Measurements from ENCODE around the gene WDR49.

The WDR49 gene

DNA sequence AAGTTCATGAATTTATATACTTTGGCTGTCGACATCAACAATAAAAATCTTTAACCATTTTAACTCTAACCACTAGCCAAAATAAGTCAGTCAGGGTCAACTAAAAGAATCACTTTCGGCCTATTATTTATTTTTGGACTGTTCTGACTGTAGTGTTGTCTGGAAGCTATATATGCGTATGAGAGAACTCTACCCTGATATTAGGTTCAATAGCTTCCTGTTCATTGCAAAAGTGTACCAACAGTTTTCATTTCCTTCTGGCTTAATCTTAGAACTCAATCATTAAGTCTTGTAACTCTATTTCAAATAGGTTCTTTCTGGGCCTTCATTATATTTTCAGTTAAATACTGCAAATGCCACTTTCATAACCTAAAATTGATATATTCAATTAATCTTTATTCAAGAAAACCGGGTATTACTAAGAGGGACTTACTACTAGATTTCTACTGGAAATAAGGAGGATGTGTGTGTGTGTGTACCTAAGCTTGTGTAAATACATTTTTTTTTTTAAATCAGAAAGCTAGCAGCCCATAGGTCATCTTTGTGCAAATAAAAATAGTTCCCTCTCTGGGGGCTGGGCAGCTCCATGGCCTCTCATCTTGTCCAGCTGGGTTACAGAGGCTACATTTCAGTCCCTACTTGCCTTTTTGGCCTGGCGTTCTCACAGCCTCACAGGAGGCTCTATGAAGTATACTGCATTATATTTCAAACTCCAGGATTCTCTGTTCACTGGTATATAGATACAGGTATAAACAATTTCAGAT, 185.7 kb downstream of the WDR49 start:
- no peak overlapping the region for H2AFZ ChIP-seq (ENCODE audit: low read depth, low read length)
- H3K9me3 ChIP-seq (ENCODE audit: low read length), result no peaks in the 10 kb centered on the region
- no peaks in the 10 kb centered on the region for H3K27me3 ChIP-seq (ENCODE audit: insufficient read depth, low read length)
- peaks cover 2% of the 10 kb centered on the region for H3K36me3 ChIP-seq (ENCODE audit: insufficient read depth, low read length)
- H3K4me3 ChIP-seq (ENCODE audit: low read length), result no peak overlapping the region
- peaks cover 11% of the 10 kb centered on the region for H3K4me1 ChIP-seq (ENCODE audit: insufficient read depth, low read length)

DNA sequence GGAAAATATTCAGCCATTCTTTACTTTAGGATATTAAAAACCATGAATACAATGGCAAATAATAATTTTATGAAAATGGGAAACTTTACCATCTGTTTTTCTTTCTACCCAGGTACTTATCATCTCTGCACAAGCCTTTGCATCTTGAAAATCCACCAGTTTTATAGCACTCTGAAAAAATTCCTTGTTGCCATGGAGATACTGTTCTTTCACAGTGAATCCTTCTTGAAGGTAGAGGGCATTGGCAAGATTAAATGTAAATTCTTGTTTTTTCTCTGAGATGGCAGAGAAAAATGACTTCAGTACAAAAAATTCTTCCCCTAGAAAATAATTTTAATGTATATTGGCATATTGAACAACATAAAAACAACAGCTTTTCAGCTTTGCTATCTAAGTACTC, 186.8 kb downstream of the WDR49 start:
- peaks cover 2% of the 10 kb centered on the region for H3K36me3 ChIP-seq (ENCODE audit: insufficient read depth, low read length)
- peaks cover 11% of the 10 kb centered on the region for H3K4me1 ChIP-seq (ENCODE audit: insufficient read depth, low read length)
- no peaks in the 10 kb centered on the region for H3K9me3 ChIP-seq (ENCODE audit: low read length)
- H3K4me3 ChIP-seq (ENCODE audit: low read length), result no peak overlapping the region
- no peaks in the 10 kb centered on the region for H3K27me3 ChIP-seq (ENCODE audit: insufficient read depth, low read length)
- H2AFZ ChIP-seq (ENCODE audit: low read depth, low read length), result no peak overlapping the region

DNA sequence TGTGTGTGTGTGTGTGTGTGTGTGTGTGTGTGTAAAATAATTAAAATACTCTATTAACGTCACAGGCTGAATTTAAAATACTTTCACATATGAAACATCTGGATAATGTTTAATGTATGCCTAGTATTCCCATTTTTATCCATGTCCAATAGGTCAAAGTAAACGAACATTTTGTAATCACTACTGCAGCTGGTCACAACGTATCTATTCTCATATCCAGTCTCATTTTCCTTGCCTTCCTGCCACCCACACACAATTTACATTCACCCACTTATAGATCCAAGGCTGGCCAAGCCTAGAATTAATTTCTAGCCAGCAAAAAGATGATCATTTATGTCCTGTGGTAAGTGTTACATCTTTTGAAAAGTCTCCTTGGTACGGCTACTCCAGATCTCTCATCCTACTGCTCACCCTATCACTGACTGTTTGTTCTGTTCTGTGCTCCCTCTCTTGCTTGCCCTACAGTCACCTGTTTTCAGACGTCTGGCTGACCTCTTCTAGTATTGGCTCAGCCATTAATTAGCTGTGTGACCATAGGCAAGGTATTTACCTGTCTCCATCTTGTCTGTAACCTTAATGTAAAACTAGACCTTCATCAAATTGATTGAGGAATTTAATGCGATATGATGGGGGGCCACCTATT, 197.5 kb downstream of the WDR49 start:
- Histone ChIP-seq H3K4me1 (ENCODE audit: insufficient read depth, low read length) (no peaks in the 10 kb centered on the region), H3K36me3 (ENCODE audit: insufficient read depth, low read length) (no peaks in the 10 kb centered on the region), H3K9me3 (ENCODE audit: low read length) (no peaks in the 10 kb centered on the region), H2AFZ (ENCODE audit: low read depth, low read length) (no peak overlapping the region), H3K27me3 (ENCODE audit: insufficient read depth, low read length) (no peaks in the 10 kb centered on the region), H3K4me3 (ENCODE audit: low read length) (no peak overlapping the region)

DNA sequence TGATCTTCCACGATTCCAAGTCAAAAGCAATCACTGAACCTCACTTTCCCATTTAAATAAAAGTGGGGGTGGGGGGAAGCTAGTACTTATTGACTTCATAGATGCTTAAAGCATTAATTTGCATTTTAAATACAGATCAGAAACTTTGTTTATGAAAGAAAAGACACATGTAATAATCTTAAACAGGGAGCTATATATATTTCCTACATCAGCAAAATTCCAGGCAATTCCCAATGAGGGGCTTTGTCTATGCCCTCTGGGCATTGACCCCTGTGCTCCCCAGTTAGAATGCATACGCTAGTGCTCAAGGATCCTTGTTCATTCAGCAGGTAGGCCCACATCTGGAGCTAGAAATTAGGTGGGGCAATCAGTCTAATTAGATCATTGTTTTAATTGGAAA, 199.9 kb downstream of the WDR49 start:
- Histone ChIP-seq H2AFZ (ENCODE audit: low read depth, low read length) (no peak overlapping the region), H3K27me3 (ENCODE audit: insufficient read depth, low read length) (no peaks in the 10 kb centered on the region), H3K36me3 (ENCODE audit: insufficient read depth, low read length) (no peaks in the 10 kb centered on the region), H3K4me3 (ENCODE audit: low read length) (no peak overlapping the region), H3K9me3 (ENCODE audit: low read length) (no peaks in the 10 kb centered on the region), H3K4me1 (ENCODE audit: insufficient read depth, low read length) (no peaks in the 10 kb centered on the region)

DNA sequence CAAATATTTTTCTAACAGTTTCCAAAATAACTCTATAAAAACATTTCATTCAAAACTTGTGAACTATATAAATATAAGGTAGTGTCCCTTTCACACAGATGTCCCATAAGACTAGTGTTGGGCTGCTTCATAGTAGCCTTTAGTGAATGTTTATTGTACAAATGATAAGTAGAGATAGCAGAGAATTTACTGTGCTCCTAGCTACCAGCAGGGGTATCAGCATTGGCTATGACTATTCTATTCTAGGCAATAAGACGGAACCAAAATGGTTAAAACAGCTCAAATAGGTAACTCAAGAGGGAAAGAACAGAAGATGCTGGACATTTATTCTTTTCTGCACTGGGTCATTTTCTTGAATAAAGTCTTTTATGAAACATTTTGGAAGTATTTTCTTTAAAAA, 202.5 kb downstream of the WDR49 start:
- no peaks in the 10 kb centered on the region for H3K36me3 ChIP-seq (ENCODE audit: insufficient read depth, low read length)
- H3K27me3 ChIP-seq (ENCODE audit: insufficient read depth, low read length), result no peaks in the 10 kb centered on the region
- no peaks in the 10 kb centered on the region for H3K9me3 ChIP-seq (ENCODE audit: low read length)
- no peak overlapping the region for H2AFZ ChIP-seq (ENCODE audit: low read depth, low read length)
- H3K4me3 ChIP-seq (ENCODE audit: low read length), result no peak overlapping the region
- H3K4me1 ChIP-seq (ENCODE audit: insufficient read depth, low read length), result no peaks in the 10 kb centered on the region

DNA sequence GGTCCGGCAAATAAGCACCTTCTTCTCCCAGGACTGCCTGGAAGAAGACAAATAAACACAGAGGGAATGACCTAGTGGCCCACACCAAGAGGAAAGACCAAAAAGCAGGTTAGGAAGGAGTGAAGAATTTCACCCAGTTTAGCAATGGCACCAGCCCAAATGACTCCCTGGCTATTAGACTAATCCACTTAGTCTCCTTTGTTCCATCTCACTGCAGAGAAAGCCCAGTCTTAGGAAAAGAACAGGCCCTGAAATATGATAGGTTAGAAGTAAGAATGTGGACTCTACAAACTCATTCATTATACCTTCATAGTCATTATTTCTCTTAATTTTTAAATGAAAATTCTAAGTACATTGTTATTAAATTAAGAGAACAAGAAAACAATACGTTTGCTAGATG, 203.1 kb downstream of the WDR49 start:
- no peaks in the 10 kb centered on the region for H3K9me3 ChIP-seq (ENCODE audit: low read length)
- H3K4me3 ChIP-seq (ENCODE audit: low read length), result no peak overlapping the region
- no peaks in the 10 kb centered on the region for H3K27me3 ChIP-seq (ENCODE audit: insufficient read depth, low read length)
- no peak overlapping the region for H2AFZ ChIP-seq (ENCODE audit: low read depth, low read length)
- H3K4me1 ChIP-seq (ENCODE audit: insufficient read depth, low read length), result no peaks in the 10 kb centered on the region
- H3K36me3 ChIP-seq (ENCODE audit: insufficient read depth, low read length), result no peaks in the 10 kb centered on the region

DNA sequence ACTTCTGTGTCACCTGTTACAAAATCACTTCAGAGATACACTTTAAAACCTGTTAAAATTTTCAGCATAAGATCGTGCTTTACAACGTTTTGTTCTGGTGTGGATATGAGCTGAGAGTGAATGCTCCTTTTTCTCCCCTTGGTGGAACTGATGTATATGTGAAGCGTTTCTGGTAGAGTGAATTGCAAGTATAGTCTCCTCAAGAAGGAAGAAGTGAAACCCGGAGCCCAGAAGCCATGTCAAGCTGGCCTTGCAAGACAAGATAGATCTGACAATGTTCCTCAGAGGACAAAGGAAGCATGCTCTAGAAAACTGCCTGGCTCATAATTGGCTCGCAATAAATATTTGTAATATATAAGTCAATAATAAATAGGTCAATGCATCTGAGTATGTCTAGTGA, 203.5 kb downstream of the WDR49 start:
- Histone ChIP-seq H3K4me1 (ENCODE audit: insufficient read depth, low read length) (no peaks in the 10 kb centered on the region), H3K4me3 (ENCODE audit: low read length) (no peak overlapping the region), H3K9me3 (ENCODE audit: low read length) (no peaks in the 10 kb centered on the region), H3K27me3 (ENCODE audit: insufficient read depth, low read length) (no peaks in the 10 kb centered on the region), H2AFZ (ENCODE audit: low read depth, low read length) (no peak overlapping the region), H3K36me3 (ENCODE audit: insufficient read depth, low read length) (no peaks in the 10 kb centered on the region)

DNA sequence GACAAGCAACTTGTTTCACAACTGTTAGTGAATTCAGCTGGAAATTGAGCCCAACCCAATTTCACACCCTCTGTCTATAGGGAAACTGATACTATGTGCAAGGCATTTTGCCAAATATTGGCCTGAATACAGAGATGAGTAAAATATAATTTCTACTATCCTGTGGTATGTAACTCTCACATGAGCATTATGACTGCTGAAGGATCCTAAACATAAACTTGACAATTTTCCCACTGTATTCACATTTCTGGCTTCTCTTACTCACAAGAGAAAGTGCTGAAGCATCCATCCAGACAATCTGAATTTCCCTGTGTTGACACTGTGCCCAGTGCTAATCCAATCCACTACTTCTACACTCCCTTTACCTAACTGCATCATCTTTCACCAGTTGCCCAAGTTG, 208.3 kb downstream of the WDR49 start:
- H3K4me3 ChIP-seq (ENCODE audit: low read length), result no peak overlapping the region
- no peaks in the 10 kb centered on the region for H3K4me1 ChIP-seq (ENCODE audit: insufficient read depth, low read length)
- H3K9me3 ChIP-seq (ENCODE audit: low read length), result no peaks in the 10 kb centered on the region
- no peaks in the 10 kb centered on the region for H3K27me3 ChIP-seq (ENCODE audit: insufficient read depth, low read length)
- H2AFZ ChIP-seq (ENCODE audit: low read depth, low read length), result no peak overlapping the region
- no peaks in the 10 kb centered on the region for H3K36me3 ChIP-seq (ENCODE audit: insufficient read depth, low read length)

DNA sequence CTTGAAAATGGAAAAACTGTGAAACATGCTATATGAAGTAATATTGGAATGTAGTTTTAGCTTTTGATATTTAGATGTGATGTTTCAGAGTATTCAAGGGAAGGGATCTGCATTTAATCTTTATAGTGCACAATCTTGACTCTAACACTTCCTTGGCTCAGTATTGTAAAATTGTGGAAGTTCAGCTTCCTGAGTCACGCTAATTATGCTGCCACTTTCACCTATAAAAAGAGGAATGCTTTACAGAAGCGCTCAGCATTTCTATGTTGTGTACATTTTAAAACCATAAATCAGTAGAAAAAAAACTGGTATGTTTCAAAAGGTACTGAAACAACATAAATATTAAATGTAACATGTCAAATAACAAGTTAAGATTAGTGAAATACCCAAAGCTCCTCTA, 212.5 kb downstream of the WDR49 start:
- Histone ChIP-seq H3K27me3 (ENCODE audit: insufficient read depth, low read length) (no peaks in the 10 kb centered on the region), H2AFZ (ENCODE audit: low read depth, low read length) (no peak overlapping the region), H3K36me3 (ENCODE audit: insufficient read depth, low read length) (no peaks in the 10 kb centered on the region), H3K4me3 (ENCODE audit: low read length) (no peak overlapping the region), H3K9me3 (ENCODE audit: low read length) (no peaks in the 10 kb centered on the region), H3K4me1 (ENCODE audit: insufficient read depth, low read length) (no peaks in the 10 kb centered on the region)

DNA sequence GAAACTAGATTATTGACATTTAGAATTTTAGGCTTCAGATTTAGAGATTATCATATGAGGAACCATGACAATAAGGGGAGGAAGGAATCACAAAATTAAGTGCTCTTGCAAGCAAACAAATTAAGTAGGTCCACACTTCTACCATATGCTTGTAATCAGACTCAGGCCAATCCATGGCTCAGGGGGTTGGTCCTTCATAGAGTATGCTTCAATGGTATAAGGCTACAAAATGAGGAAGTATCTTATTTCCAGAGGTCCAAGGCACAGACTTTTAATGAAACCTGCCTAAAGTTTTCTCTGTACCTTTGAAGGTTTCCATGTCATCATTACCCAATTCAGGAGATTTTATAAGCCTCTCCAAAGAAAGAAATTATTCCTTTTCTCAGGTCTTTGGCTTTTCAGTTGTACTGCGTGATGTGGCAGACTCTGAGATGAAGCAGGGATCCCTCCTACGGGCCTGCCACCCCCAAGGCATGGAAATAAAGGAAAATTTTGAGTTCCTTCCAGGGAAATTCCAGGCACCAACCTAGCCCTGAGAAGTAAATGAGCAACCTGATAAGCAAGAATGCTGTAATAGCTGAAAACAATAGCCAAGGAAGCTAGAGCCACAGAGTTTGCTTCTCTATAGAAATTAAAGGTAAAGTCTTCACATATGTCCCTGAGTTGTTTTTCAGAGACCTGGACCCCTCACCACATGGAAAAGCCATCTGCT, 216.2 kb downstream of the WDR49 start:
- Histone ChIP-seq H3K36me3 (ENCODE audit: insufficient read depth, low read length) (no peaks in the 10 kb centered on the region), H3K27me3 (ENCODE audit: insufficient read depth, low read length) (no peaks in the 10 kb centered on the region), H2AFZ (ENCODE audit: low read depth, low read length) (no peak overlapping the region), H3K4me3 (ENCODE audit: low read length) (no peak overlapping the region), H3K4me1 (ENCODE audit: insufficient read depth, low read length) (no peaks in the 10 kb centered on the region), H3K9me3 (ENCODE audit: low read length) (no peaks in the 10 kb centered on the region)

Measured in neuron (in vitro differentiated cells).